Liver (tissue), 3 donors: ENCODE data around the gene RASEF.
A peak's percentile ranks its signal among the peaks of the same experiment; 100 is the strongest.

Source experiments
- CTCF ChIP-seq: fragments of 150-350 bp; IDR thresholded peaks from 2 replicates; pipeline ENCODE4 v1.5.1; 2017; ENCODE audit warnings: improper control_type of control experiment, low read depth, low read length; ENCODE audit not compliant: missing input control
- GABPA ChIP-seq, 2 donors: IDR thresholded peaks in 1 of 2; conservative IDR thresholded peaks in 1 of 2; 2 replicates each; pipeline ENCODE4 v1.6.1; 2016; ENCODE audit warnings: antibody characterized with exemption in 2 of 2, mild to moderate bottlenecking in 1 of 2, moderate library complexity in 1 of 2
- JUND ChIP-seq, 2 donors: IDR thresholded peaks; 2 replicates each; pipeline ENCODE4 v1.6.1; 2016; ENCODE audit warnings: antibody characterized with exemption in 2 of 2
- REST ChIP-seq: IDR thresholded peaks from 2 replicates; pipeline ENCODE4 v1.6.1; 2016; ENCODE audit warnings: antibody characterized with exemption, mild to moderate bottlenecking
- YY1 ChIP-seq: IDR thresholded peaks from 2 replicates; pipeline ENCODE4 v1.6.1; 2016; ENCODE audit warnings: antibody characterized with exemption, mild to moderate bottlenecking
- ZBTB33 ChIP-seq: IDR thresholded peaks from 2 replicates; pipeline ENCODE4 v1.6.1; 2016; ENCODE audit warnings: antibody characterized with exemption
- donor health status: healthy.
- donor health status: healthy.

GRCh38 chr9:82961504-82962125 lies 101.3 kb downstream of the RASEF start:
- TF ChIP-seq CTCF, result peak; percentile 81
- no peak for TF ChIP-seq REST
- TF ChIP-seq ZBTB33, result no peak
- no peak for TF ChIP-seq GABPA (IDR thresholded peaks at IDR 0.05 in 1 of 2, conservative IDR thresholded peaks at IDR 0.05 in 1 of 2)
- TF ChIP-seq YY1, result no peak
- no peak for TF ChIP-seq JUND (IDR thresholded peaks at IDR 0.05)
